HG02938 (cell line): Measurements from ENCODE around the gene NAV2.

Source experiments
- ATAC-seq: cut with Tn5 transposase; IDR thresholded peaks from one replicate; pipeline ENCODE4 v1.9.1; 2021; ENCODE audit warnings: mild to moderate bottlenecking, moderate library complexity; ENCODE audit not compliant: unreplicated experiment

NAV2 gene

DNA sequence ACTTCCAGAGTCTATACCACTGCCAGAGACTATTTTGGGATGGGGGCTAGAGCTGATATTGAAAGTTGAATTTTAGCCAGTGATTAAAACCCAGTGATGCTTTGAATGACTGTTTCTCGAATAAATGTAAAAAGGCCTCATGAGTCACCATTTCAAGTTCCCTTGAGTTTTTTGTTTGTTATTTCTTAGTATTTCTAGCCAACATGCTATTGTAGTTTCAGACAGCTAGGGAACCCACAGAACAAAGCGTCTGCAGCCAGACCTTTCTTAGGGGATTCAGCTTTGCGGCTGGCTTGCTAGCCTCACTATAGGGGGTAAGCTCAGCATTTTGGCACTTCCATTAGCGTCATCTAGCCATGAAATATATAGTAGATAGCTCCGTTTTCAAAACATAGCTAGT, 381.1 kb downstream of the NAV2 start:
- ATAC-seq = no peak

DNA sequence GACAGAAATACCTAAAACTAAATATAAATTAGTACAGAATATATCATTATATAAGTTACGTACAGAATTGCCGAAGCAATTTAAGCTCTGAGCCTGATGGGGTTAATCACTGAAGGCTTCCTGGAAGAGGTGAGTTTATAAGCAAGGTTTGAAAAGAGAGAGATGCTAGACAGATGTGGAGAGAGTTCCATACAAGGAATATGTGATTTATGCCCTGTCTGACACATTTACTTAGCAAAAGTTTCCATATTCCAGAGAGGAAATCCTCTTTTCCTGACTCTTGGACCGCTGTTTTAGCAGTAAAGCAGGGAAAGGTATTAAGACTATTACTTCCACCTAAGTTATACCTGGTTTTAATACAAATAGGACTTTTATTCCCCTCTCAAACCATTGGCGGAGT, 382.6 kb downstream of the NAV2 start:
- no peak for ATAC-seq

DNA sequence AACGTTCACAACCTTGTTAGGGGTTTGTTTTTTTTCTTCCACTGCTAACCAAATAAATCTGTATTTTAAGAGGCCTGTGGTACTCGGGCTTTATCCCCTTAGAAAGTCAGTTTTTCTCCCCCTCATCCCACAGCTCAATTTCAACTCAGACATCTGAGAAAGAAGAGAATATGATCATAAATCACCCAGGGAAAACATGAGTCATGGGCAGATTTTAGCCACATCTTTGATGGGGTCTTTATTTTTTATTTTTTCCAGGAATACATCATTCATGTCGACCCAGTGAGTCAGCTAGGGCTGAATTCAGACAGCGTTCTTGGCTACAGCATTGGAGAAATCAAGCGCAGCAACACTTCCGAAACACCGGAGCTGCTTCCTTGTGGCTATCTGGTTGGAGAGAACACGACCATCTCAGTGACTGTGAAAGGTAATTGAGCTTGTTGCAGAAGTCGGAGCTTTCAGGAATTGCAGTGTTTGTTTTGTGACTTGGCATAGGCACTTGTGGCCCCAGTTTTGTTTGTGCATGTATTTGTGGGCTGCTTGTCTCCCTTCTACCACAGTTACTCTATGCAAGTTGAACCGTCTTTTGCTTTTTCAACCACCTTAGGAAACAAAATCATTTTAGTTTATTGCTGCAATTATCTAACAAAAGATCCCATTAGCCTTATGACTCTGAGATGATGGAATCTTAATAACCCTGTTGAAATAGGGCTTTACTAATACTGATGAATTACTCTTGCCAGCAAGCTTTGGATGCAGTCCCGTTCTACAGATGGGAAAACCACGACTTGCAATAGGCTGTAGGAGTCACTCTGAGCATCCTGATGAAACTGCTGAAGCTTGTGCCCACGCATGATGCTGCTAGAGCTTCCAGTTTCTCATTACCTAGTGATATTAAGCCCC, 384.9 kb downstream of the NAV2 start:
- ATAC-seq = no peak

DNA sequence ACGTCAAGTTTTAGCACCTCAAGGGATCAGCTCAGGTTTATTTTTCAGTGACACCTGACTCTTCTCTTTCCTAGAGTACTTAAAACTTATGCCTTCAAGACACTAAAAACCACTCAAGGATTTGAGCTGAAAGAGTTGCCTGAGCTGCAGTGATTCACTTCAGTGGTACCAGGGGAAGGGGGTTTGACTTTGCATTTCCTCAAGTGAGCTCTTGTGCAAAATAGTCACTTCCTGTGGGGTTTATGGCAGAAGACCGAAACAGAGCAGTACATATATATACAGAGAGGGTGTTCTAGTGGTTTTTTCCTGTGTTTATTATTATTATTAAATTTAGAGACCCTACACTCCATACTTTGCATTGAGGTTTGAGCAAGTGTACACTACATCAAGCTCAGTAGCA, 386.9 kb downstream of the NAV2 start:
- ATAC-seq = no peak

DNA sequence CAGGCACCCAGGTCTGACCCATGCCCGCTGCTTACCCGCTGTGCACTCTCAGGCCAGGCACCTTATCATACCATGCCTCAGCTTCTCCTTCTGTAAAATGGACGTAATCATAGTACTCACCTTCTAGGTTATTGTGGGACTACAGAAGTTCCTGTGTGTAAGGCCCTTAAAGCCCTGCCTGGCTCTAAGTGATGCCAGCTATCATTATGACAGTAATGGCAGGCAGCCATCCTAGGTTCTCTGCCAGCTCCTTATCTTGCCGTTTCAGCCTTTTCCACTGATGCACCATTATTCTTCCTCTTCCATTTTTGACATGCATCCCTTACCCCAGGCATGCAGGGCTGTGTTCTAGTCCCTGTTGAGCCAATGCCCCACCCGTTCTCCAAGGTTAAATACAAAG, 389.8 kb downstream of the NAV2 start:
- no peak for ATAC-seq

DNA sequence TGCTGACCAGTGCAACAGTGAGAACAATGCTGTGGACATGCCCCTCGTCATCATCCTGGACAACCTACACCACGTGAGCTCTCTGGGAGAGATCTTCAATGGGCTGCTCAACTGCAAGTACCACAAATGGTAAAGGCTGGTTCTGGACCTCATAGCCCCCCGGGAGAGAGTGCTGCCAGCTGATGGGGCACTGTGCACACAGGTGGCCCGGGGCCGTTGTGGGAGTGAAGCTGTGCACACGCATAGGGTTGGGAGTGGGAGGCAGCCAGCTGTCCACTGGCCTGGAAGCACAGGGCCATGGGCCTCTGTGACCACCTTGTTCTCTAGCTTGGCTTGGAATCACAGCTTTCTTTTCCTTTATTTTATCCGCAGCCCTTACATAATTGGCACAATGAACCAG, 390.6 kb downstream of the NAV2 start:
- no peak for ATAC-seq

DNA sequence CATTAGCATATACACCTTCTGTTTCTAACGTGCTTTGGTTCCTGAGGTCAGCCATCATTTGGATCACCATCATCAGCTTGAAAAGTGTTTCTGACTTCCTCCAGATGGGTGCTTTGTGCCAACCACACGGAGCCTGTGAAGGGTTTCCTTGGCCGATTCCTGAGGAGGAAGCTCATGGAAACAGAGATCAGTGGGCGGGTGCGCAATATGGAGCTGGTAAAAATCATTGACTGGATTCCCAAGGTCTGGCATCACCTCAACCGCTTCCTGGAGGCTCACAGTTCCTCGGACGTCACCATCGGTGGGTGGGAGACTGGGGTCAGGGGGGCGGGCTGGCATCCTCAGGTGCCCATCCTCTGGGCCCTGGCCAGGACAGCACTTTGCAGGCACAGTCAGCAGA, 392.8 kb downstream of the NAV2 start:
- no peak for ATAC-seq

DNA sequence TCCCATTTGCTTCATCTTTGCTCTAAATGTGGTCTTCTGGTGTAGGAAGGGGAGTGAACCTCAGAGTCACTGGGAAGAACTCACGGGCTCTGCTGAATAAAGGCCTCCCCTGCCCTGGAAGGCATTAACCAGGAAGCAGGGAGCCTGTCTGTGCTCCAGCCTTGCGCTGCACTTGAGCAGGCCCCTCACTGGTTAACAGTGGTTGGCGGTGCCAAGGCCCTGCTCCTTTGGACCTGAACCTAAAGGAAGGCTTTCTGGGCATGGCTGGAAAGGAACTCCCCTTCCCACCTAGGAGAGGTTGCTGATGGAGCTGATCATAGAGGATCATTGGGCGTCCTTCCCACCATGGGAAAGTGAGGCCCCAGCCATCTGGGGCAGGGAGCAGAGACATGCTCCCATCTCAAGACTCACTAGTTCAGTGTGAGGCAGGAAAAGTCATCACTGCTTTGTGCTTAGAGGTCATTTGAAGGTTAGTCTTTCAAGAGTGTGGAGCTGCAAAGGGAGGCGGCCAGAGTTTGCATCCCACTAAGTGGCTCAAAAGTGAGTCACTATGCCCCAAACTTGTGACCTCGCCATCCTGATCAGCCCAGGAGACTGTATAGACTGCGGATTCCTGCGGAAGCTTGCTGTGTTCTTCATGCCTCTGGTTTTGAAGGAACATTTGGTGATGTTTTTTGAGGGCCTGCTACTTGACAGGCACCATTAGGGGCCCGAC, 397.3 kb downstream of the NAV2 start:
- ATAC-seq = no peak

DNA sequence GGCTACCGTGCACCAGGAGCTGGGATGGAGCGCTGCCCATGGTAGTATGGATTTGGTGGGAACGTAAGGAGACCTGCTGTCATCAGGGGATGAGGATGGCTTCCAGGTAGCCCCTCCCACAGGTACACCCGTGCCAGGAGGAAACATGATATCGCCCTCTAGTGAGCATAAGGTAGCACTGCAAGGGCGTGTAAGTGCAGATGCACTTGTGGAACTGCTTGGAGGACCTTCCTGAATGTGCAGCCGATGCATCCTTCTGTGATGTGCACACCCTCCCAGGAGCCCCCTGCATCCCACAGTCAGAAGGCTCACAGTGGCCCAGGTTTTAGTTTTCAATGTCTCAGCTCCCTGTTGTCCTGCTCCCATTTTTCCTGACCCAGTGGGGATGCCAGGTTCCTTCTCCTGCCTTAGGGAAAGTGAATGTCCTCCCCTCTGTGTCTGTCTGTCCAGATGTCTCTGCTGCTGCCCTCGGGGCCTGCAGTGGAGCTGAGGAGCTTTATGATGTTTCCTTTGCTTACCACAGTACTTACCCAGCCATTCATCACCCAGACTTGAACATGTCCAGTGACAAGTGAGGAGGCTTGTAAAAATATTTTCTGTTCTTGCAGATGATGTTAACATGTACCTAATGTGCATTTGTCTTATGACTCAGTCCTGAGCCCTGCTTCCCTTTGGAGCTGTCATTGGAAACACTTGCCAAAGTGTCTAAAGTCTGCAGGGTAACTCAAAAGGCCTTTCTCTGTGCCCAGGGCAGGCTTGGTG, 398.5 kb downstream of the NAV2 start:
- ATAC-seq = peak; percentile 81

DNA sequence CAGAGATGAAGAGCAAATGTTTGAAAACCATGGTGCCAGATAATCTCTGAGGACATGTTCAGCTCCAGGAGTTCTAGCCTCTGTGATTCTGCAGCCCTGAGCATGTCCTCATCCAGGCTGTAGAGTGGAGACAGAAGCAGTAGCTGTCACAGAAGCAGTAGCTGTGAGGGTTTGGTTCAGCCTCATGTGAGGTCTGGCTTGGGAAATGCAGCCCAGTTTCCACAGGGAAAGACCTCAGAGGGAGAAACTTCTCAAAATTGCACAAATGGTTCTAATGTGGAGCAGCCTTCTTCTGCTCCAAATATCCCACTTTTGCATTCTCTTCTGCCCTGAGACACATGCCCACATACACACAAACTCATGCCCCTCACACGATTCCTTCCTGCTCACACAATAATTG, 399.2 kb downstream of the NAV2 start:
- no peak for ATAC-seq

DNA sequence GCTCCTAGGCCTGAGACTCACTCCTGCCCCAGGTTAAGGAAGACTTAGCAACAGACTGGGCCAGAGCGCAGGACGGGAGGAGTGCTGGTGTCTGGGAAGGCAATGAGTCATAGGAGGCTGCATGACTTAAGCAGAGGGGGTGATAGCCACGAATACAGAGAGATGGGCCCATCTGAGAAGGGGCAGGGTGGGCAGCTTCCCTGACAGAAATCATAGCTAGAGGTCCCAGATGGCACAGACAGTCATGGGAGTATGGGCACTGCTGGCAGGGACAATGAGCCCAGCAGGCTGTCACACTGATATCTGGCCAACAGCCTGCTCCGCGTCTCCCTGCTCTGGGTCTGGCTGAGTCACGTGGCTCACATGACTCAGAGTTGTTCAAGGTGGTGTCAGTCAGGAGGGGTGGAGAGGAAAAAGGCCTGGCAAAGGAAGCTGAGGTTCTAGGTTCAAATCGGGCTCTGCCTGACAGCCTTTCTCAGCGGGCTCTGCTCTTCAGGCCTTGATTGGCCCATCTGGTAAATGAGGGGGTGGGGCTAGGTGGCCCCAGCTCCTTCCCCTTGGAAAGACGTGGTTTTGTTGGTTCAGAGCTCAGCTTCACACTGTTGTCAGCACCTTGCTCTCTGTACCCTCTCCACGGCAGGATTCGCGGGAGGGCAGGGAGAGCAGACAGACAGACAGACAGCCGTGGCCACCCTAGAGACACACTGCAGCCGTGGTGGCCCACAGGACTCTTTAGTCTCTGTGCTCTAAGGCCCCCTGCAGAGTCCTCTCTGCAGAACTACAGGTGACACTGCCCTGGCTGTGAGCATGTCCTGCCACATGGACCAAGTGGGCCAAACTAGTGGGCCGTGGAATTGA, 399.9 kb downstream of the NAV2 start:
- ATAC-seq = no peak

DNA sequence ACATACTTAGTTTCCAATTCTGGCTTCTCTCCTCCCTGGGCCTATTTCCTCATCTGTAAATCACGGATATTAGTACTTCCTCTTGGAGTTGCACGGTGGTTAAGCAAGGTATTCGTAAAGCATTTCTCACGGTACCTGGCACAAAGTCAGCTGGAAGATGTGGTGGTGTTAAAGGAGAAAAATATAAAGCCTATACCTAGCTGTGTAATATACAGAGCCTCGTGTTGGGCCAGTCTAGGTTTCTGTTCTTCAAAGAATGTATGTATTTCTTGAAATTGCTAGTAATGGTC, 400.5 kb downstream of the NAV2 start:
- ATAC-seq = no peak

DNA sequence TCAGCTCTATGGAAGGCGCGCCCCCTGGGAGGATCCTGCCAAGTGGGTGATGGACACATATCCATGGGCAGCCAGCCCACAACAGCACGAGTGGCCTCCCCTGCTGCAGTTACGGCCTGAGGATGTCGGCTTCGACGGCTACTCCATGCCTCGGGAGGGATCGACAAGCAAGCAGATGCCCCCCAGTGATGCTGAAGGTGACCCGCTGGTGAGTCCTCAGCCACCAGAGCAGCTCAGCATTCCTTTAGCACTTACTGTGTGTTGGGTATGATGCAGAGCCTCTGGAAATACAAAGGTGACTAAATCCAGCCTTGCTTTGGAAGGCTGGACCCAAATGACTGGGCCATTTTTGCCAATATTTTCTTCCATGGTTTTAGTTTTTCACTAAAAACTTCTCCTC, 402.0 kb downstream of the NAV2 start:
- ATAC-seq = no peak

DNA sequence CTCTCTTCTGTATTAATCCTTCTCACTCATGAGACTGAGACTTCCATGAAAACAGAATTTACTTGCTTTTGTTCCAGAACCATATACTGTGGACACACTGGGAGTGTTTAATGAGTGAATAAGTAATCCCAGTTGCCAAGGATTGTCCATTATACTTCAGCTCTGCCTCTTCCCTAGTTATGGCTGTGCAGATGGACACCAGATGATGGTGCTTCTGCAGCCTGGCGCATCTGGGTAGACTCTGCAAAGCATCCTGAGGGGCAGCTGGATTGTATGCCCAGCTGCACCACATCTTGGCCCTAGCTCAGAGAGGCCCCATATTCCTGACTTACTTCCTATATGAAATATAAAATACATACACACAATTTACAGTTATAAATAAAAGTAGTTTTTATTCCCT, 404.2 kb downstream of the NAV2 start:
- no peak for ATAC-seq

DNA sequence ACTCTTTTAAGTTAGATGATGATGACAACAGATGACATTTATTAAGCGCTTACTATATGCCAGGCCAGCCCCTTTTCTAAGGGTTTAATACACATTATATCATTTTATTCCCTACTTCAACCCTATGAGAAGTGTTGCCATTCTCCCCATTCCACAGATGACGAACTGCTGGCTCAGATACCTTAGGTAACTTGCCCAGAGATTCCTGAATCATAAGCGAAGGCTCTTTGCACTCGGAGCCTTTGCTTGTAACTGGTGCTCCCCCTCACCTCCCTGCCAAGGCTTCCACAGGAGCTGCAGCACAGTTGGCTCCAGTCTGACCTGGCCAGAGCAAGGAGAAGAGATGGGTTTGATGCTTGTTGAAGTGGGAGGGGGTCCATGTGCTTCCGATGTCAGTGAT, 404.7 kb downstream of the NAV2 start:
- no peak for ATAC-seq

DNA sequence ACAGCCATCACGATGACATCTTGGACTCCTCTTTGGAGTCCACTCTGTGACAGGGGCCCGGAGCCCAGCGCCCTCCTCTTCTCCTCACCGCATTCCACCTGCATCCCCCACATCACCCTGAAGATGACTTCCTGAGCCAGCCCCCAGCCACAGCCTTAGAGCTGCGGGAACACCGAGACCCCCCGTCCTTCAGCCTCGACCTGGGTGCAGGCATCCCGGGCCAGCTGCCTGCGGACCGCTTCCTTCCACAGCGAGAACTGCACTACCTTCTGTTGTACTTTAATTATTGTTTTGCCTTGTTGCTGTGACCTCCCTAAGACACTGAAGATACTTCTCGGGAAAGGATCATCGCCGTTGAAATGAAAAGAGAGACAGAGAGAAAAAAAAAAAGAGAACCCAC, 405.6 kb downstream of the NAV2 start:
- no peak for ATAC-seq

DNA sequence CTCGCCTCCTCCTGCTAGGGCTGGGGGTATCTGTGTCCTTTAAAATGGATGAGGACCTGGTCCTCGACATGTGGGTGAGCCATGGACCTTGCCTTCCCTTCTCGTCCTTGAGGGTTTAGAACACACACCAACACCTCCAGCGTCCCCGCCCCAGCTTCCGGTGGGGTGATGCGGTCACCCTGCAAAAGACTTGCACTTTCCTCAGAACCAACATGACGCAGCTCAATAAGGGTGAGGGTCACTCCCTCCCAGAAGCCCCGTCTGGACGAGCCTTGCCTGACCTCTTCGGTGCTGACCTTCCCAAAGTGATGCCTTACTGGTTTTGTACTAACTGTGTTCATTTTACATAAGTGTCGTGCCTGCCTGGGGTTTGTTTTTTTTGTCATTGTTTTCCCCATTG, 406.7 kb downstream of the NAV2 start:
- ATAC-seq = no peak

DNA sequence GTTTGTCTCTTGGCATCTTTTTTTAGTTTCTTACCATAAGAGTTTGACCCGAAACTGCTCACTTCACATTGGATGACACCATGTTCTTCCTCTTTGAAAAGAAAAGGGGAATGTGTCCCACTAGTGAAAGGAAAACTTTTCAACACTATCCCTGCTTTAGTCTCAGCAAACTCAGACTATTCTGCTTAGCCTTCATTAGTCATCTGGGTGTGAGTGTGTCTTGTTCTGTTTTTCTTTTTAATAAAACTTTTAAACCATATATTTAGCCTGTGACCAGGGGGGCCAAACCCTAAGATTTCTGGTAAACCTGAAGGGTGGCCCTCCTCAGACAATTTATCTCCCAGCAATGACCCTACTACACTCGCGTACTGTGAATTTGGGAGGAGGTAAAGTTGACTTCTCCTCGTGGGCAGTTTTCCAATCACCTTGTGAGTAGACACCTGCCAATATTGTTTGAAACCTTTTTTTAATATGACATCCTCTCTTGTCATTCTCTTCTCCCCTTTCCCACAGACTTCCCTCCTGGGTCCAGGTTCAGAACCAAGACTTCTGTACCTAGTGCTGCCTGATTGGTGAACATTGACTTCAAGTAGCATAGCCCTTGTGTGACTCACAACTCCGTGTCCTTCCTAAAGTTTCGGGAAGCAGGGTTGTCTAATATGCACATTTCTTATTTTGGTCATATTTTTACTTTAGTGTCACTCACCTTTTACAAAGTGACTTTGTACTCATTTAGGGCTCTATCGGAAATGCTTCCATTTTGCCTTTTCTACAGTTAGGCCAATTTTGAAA, 407.7 kb downstream of the NAV2 start:
- no peak for ATAC-seq

DNA sequence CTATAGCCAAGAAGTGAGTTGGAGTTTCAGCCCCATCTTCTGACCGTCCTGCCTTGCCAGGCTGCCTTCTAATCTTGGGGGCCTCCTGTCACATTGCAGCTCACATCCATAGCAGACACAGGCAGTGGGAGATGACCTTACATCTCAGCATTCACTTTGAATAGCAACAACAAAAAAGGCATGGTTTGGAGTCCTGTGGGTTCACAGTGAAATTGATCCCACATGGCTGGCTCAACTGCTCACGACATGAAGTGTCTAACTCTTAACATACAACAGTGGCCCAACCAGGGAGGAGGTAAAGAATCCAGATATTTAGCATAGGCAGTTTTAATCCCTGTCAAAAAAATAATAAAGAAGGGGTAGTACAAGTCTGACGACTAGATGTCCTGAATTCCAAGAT, 409.5 kb downstream of the NAV2 start:
- ATAC-seq = no peak

DNA sequence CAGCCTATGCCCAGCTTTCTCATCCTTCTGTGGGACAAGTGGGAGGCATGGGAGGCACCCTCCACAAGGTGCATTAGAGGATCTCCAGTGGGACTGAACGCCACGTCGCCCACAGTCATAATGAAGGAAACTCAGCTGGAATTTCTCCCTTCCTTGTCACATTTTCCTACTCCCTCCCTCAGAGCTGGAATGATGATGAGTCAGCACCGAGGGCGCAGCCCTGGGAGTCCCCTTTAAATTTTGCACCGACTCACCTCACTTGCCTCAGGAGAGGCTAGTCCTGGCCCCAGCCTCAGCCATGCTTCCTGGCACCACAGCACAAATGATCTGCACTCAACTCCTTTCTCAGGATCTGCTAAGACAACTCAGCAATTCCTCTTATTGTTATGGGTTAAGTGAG, 413.3 kb downstream of the NAV2 start:
- ATAC-seq = no peak
